Activated CD4-positive, alpha-beta memory T cell treated with anti-CD3 and anti-CD28 coated beads for 36 hours (primary cell): Measurements from ENCODE around the gene CLCC1. TPM values are rescaled to one million over a fixed set of nuclear protein-coding genes. Genes with fewer than 3 reads are reported as not detected.
A peak's percentile ranks its signal among the peaks of the same experiment; 100 is the strongest.
"Not testable (repeated sequence)": the region's sequence is repeated elsewhere in the genome, so short reads cannot be mapped to it uniquely, and the experiment has no call there.

Experiments
- CTCF ChIA-PET: fragments of 350-600 bp; sonication (Branson Sonifier 250); formaldehyde crosslinking; loops from one replicate; lab custom pipeline; 2021; ENCODE audit warnings: antibody characterized with exemption, inconsistent platforms; lab: Charles Lee
- POLR2A ChIA-PET: fragments of 350-600 bp; sonication (Branson Sonifier 250); formaldehyde crosslinking; loops from one replicate; lab custom pipeline; 2021; ENCODE audit warnings: antibody characterized with exemption; lab: Charles Lee
- DNase-seq: peaks from one replicate; pipeline ENCODE4 v3.0.0-alpha.2; 2020
- H3K27ac Mint-ChIP-seq: one replicate; pipeline ENCODE4 v1.8.0; 2021; ENCODE audit warnings: mixed read lengths
- H3K27me3 Mint-ChIP-seq: one replicate; pipeline ENCODE4 v1.8.0; 2021; ENCODE audit warnings: mixed read lengths
- H3K36me3 Mint-ChIP-seq: one replicate; pipeline ENCODE4 v1.8.0; 2021; ENCODE audit warnings: mixed read lengths
- H3K4me1 Mint-ChIP-seq: one replicate; pipeline ENCODE4 v1.8.0; 2021; ENCODE audit warnings: low read depth, mixed read lengths
- H3K4me3 Mint-ChIP-seq: one replicate; pipeline ENCODE4 v1.8.0; 2021; ENCODE audit warnings: mild to moderate bottlenecking, mixed read lengths
- H3K9me3 Mint-ChIP-seq: one replicate; pipeline ENCODE4 v1.8.0; 2021; ENCODE audit warnings: mixed read lengths
- intact Hi-C: fragments of 100-400 bp; cut with micrococcal nuclease; formaldehyde crosslinking; loops from one replicate; pipeline ENCODE4 v1.15.1; 2023
- total RNA-seq, 2 experiments: library from RNA; stranded (reverse); gene quantifications; one replicate each; pipeline ENCODE4 v1.2.3, GENCODE V29; 2021

Gene CLCC1, protein sequence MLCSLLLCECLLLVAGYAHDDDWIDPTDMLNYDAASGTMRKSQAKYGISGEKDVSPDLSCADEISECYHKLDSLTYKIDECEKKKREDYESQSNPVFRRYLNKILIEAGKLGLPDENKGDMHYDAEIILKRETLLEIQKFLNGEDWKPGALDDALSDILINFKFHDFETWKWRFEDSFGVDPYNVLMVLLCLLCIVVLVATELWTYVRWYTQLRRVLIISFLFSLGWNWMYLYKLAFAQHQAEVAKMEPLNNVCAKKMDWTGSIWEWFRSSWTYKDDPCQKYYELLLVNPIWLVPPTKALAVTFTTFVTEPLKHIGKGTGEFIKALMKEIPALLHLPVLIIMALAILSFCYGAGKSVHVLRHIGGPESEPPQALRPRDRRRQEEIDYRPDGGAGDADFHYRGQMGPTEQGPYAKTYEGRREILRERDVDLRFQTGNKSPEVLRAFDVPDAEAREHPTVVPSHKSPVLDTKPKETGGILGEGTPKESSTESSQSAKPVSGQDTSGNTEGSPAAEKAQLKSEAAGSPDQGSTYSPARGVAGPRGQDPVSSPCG
- 10 to 100 TPM; 17.1 to 18.6 TPM for total RNA-seq

- H3K27me3 Mint-ChIP-seq: peaks cover 2% of the 10 kb centered on the region
Measured at GRCh38 chr1:108963052-108963686, at the start of gene CLCC1. Gene CLCC1 (minus strand): TSS chr1:108963484. CDS start chr1:108950437, 13,047 bp downstream.

DNA sequence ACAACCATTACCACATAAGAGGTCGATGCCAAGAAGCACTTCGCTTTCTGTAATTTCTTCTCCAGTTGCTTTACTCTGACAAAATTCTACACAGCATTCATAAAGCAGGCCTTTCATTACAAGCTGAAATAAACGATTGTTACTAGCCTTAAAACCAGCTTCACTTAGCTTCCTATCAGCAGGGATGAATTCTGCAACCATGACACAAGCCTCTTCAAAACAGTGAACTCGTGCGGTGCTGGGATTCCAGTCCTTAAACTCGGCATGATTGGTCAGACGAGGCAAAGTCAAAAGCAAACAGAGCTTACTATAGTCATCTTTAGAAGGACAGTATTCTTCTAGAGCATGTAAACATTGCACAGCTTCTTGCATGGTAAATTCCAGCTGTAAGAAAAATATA lies 48.1 kb upstream of the CLCC1 start:
- H3K36me3 Mint-ChIP-seq: peaks cover 11% of the 10 kb centered on the region
- H3K9me3 Mint-ChIP-seq: no peaks in the 10 kb centered on the region
- H3K27me3 Mint-ChIP-seq: no peaks in the 10 kb centered on the region
- no peak overlapping the region for H3K4me3 Mint-ChIP-seq
- POLR2A ChIA-PET: interaction anchor here (0.8 kb wide), 1 partner anchor 31 kb away, joined by 3 read pairs; the partner anchor contains the start of gene WDR47
- no peak overlapping the region for H3K27ac Mint-ChIP-seq
- no peaks in the 10 kb centered on the region for H3K4me1 Mint-ChIP-seq
- CTCF ChIA-PET: interaction anchor here (1.1 kb wide), 1 partner anchor 16 kb away, joined by 4 read pairs; no protein-coding TSS in a partner anchor
- no peak for DNase-seq
- intact Hi-C loops: no loop called here

More at GRCh38 chr1:108963052-108963686, at the start of gene CLCC1:
- Mint-ChIP-seq H3K9me3 (no peaks in the 10 kb centered on the region), H3K36me3 (peaks cover 13% of the 10 kb centered on the region), H3K4me3 (peak within 1 kb of the TSS; percentile 82), H3K4me1 (peaks cover 28% of the 10 kb centered on the region), H3K27ac (peak within 1 kb of the TSS; percentile 87)
- ChIA-PET CTCF (interaction anchor here (0.7 to 1.4 kb wide), 6 partner anchors 16 to 583 kb away, joined by 3 to 5 read pairs (median 4); partner anchors contain the start of gene WDR47), POLR2A (interaction anchor here (0.6 to 1.5 kb wide), 10 partner anchors 75 to 1180 kb away, joined by 3 to 10 read pairs (median 3); partner anchors contain the start of genes ELAPOR1, HENMT1 and PRPF38B)
- intact Hi-C loops: loop anchor here (1.0 to 5.0 kb wide), 6 partner anchors 79 to 271 kb away; partner anchors contain the start of genes GPSM2, PRPF38B, STXBP3 and TMEM167B
- DNase-seq: peak; percentile 96

- H3K9me3 Mint-ChIP-seq, POLR2A ChIA-PET, intact Hi-C loops, H3K27ac Mint-ChIP-seq, H3K4me1 Mint-ChIP-seq, H3K4me3 Mint-ChIP-seq, H3K27me3 Mint-ChIP-seq, CTCF ChIA-PET: not testable (repeated sequence)
- H3K36me3 Mint-ChIP-seq: peaks cover 40% of the 10 kb centered on the region
- DNase-seq: peak; percentile 23
Measured at GRCh38 chr1:108996622-108997021, 33.3 kb upstream of the CLCC1 start.

GRCh38 chr1:108983114-108983513 lies 19.8 kb upstream of the CLCC1 start:
- Mint-ChIP-seq H3K27me3 (no peaks in the 10 kb centered on the region), H3K27ac (no peak overlapping the region), H3K9me3 (no peaks in the 10 kb centered on the region), H3K36me3 (peaks cover 4% of the 10 kb centered on the region), H3K4me3 (no peak overlapping the region), H3K4me1 (no peaks in the 10 kb centered on the region)
- ChIA-PET CTCF (no interaction called here), POLR2A (interaction anchor here (0.7 to 1.3 kb wide), 2 partner anchors 19 to 233 kb away, joined by 3 to 5 read pairs; no protein-coding TSS in a partner anchor)
- DNase-seq: no peak
- intact Hi-C loops: no loop called here

- H3K9me3 Mint-ChIP-seq: no peaks in the 10 kb centered on the region
- no peaks in the 10 kb centered on the region for H3K4me1 Mint-ChIP-seq
- no peak for DNase-seq
- H3K27ac Mint-ChIP-seq: no peak overlapping the region
- intact Hi-C loops: no loop called here
- peaks cover 11% of the 10 kb centered on the region for H3K36me3 Mint-ChIP-seq
- H3K4me3 Mint-ChIP-seq: no peak overlapping the region
- CTCF ChIA-PET: interaction anchor here (0.5 kb wide), 1 partner anchor 189 kb away, joined by 5 read pairs; no protein-coding TSS in a partner anchor
- H3K27me3 Mint-ChIP-seq: no peaks in the 10 kb centered on the region
- POLR2A ChIA-PET: no interaction called here
Measured at GRCh38 chr1:108976658-108977057, 13.4 kb upstream of the CLCC1 start.

DNA sequence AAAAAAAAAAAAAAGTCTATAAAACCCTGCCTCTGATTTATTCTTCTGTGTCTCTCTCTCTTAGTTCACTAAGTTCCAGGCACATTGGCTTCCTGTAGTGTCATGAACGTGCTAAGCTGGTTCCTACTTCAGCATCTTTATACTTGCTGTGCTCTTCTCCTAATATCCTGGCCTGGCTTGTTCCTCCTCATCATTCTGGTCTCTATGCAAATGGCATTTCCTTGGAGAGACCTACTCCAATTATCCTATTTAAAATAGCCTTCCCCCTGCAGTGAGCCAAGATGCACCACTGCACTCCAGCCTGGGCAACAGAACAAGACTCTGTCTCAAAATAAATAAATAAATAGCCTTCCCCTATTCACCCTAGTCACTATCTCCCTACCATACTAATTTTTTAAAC lies 9.7 kb upstream of the CLCC1 start:
- DNase-seq: no peak
- no peaks in the 10 kb centered on the region for H3K4me1 Mint-ChIP-seq
- no peaks in the 10 kb centered on the region for H3K9me3 Mint-ChIP-seq
- intact Hi-C loops: no loop called here
- no peaks in the 10 kb centered on the region for H3K27me3 Mint-ChIP-seq
- POLR2A ChIA-PET: no interaction called here
- H3K27ac Mint-ChIP-seq: no peak overlapping the region
- peaks cover 18% of the 10 kb centered on the region for H3K36me3 Mint-ChIP-seq
- CTCF ChIA-PET: no interaction called here
- no peak overlapping the region for H3K4me3 Mint-ChIP-seq

DNA sequence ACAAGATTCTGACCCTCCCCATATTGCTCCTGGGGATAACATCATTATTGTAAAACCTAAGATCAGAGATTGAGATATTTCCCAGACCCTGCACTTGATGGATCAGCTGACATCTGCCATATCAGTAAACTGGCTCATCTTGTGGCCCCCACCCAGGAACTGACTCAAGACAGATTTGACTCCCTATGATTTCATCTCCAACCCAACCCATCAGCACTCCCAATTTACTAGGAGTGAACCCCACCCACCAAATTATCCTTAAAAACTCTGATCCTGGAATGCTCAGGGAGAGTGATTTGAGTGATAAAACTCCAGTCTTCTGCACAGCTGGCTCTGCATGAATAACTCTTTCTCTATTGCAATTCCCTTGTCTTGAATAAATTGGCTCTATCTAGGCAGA lies 6.1 kb upstream of the CLCC1 start:
- no peak for DNase-seq
- Mint-ChIP-seq H3K4me3 (no peak overlapping the region), H3K27me3 (no peaks in the 10 kb centered on the region), H3K9me3 (no peaks in the 10 kb centered on the region), H3K4me1 (no peaks in the 10 kb centered on the region), H3K36me3 (peaks cover 10% of the 10 kb centered on the region), H3K27ac (no peak overlapping the region)
- intact Hi-C loops: no loop called here
- CTCF ChIA-PET: no interaction called here
- POLR2A ChIA-PET: no interaction called here

DNA sequence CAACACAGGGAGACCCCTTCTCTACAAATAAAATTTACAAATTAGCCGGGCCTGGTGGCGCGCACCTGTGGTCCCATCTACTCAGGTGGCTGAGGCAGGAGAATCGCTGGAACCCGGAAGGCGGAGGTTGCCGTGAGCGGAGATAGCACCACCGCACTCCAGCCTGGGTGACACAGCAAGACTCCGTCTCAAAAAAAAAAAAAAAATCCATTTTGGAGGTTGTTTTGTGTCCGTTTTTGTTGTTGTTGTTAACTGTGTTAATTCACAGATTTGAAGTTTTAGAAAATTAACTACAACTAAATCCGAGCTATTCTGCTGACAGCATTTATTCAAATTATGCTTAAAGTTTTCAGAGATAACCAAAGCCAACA lies 618 bp downstream of the CLCC1 start:
- POLR2A ChIA-PET: interaction anchor here (0.6 to 1.5 kb wide), 9 partner anchors 76 to 1179 kb away, joined by 3 to 10 read pairs (median 3); partner anchors contain the start of genes ELAPOR1, HENMT1 and PRPF38B
- Mint-ChIP-seq H3K36me3 (peaks cover 15% of the 10 kb centered on the region), H3K27me3 (peaks cover 2% of the 10 kb centered on the region), H3K27ac (peak overlapping the region; percentile 87), H3K4me3 (peak overlapping the region; percentile 82), H3K4me1 (peaks cover 32% of the 10 kb centered on the region), H3K9me3 (no peaks in the 10 kb centered on the region)
- intact Hi-C loops: loop anchor here (1.0 to 5.0 kb wide), 6 partner anchors 80 to 270 kb away; partner anchors contain the start of genes GPSM2, PRPF38B, STXBP3 and TMEM167B
- DNase-seq: peak; percentile 61
- CTCF ChIA-PET: interaction anchor here (0.7 to 1.4 kb wide), 7 partner anchors 16 to 583 kb away, joined by 3 to 5 read pairs (median 4); partner anchors contain the start of gene WDR47

GRCh38 chr1:108961752-108962486 lies 1.4 kb downstream of the CLCC1 start:
- Mint-ChIP-seq H3K4me3 (peak overlapping the region; percentile 82), H3K9me3 (no peaks in the 10 kb centered on the region), H3K36me3 (peaks cover 18% of the 10 kb centered on the region), H3K27me3 (peaks cover 2% of the 10 kb centered on the region), H3K4me1 (peaks cover 39% of the 10 kb centered on the region), H3K27ac (peak overlapping the region; percentile 87)
- ChIA-PET CTCF (interaction anchor here (0.7 to 1.3 kb wide), 4 partner anchors 138 to 172 kb away, joined by 4 to 5 read pairs (median 4); a partner anchor contains a TSS), POLR2A (interaction anchor here (0.6 to 1.5 kb wide), 3 partner anchors 122 to 269 kb away, joined by 4 to 10 read pairs (median 5); partner anchors contain the start of genes ELAPOR1 and PRPF38B)
- DNase-seq: no peak
- intact Hi-C loops: loop anchor here (2.0 to 5.0 kb wide), 4 partner anchors 85 to 270 kb away; partner anchors contain the start of genes GPSM2, PRPF38B and TMEM167B

DNA sequence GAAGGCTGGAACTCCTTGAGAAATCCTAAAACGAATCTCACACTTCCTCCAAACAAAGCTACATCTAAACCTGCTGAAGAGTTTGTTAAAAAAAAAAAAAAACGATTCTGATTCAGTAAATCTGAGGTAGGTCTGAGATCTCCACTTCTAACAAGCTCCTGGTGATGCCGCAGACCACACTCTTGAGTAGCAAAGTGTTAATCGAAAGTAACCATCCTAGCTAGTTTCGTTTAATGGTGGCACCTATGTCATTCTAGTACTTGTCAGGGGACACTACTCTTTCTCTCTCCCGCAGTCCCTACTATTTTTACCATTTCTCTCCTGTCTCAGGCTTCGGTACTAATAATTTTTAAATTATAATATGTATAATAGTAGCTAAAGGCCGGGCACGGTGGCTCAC lies 2.1 kb downstream of the CLCC1 start:
- H3K9me3 Mint-ChIP-seq: no peaks in the 10 kb centered on the region
- peaks cover 2% of the 10 kb centered on the region for H3K27me3 Mint-ChIP-seq
- peak; percentile 30 for DNase-seq
- H3K36me3 Mint-ChIP-seq: peaks cover 19% of the 10 kb centered on the region
- POLR2A ChIA-PET: interaction anchor here (0.6 kb wide), 1 partner anchor 121 kb away, joined by 4 read pairs; no protein-coding TSS in a partner anchor
- no peak overlapping the region for H3K27ac Mint-ChIP-seq
- intact Hi-C loops: loop anchor here (5.0 kb wide), 2 partner anchors 84 to 269 kb away; partner anchors contain the start of genes GPSM2 and PRPF38B
- no peak overlapping the region for H3K4me3 Mint-ChIP-seq
- CTCF ChIA-PET: interaction anchor here (0.7 to 1.1 kb wide), 2 partner anchors 139 to 172 kb away, joined by 4 to 5 read pairs; no protein-coding TSS in a partner anchor
- peaks cover 45% of the 10 kb centered on the region for H3K4me1 Mint-ChIP-seq
